MG63 (cell line): ENCODE results near the gene STMN1. TPM values are rescaled to one million over a fixed set of nuclear protein-coding genes. Genes with fewer than 3 reads are reported as not detected.
"Not testable (repeated sequence)": the region's sequence is repeated elsewhere in the genome, so short reads cannot be mapped to it uniquely, and the experiment has no call there.

Experiments used
- DNase-seq: peaks from one replicate; pipeline ENCODE4 v3.0.0-alpha.2; 2020
- H3K27me3 ChIP-seq: fragments of 250-450 bp; sonication (Bioruptor Pico); 2 replicates; pipeline ENCODE4 v1.5.1; 2020; ENCODE audit warnings: mild to moderate bottlenecking, moderate library complexity
- H3K36me3 ChIP-seq: fragments of 250-450 bp; sonication (Bioruptor Pico); 2 replicates; pipeline ENCODE4 v1.5.1; 2020; ENCODE audit warnings: mild to moderate bottlenecking, moderate library complexity
- H3K4me3 ChIP-seq: fragments of 250-450 bp; sonication (Bioruptor Pico); 2 replicates; pipeline ENCODE4 v1.5.1; 2020; ENCODE audit warnings: mild to moderate bottlenecking, moderate library complexity
- H3K9me3 ChIP-seq: fragments of 250-450 bp; sonication (Bioruptor Pico); 2 replicates; pipeline ENCODE4 v1.5.1; 2020; ENCODE audit warnings: mild to moderate bottlenecking, moderate library complexity
- total RNA-seq: library from RNA; depleted of rRNA; stranded (reverse); fragments of >200 nt; shearing (Covaris generic); gene quantifications from 2 replicates; pipeline ENCODE4 v1.2.3, GENCODE V29; 2014; ENCODE audit warnings: low replicate concordance; rRNA removed

Gene STMN1
- 85.4 and 116 TPM in 2 replicates for total RNA-seq

DNA sequence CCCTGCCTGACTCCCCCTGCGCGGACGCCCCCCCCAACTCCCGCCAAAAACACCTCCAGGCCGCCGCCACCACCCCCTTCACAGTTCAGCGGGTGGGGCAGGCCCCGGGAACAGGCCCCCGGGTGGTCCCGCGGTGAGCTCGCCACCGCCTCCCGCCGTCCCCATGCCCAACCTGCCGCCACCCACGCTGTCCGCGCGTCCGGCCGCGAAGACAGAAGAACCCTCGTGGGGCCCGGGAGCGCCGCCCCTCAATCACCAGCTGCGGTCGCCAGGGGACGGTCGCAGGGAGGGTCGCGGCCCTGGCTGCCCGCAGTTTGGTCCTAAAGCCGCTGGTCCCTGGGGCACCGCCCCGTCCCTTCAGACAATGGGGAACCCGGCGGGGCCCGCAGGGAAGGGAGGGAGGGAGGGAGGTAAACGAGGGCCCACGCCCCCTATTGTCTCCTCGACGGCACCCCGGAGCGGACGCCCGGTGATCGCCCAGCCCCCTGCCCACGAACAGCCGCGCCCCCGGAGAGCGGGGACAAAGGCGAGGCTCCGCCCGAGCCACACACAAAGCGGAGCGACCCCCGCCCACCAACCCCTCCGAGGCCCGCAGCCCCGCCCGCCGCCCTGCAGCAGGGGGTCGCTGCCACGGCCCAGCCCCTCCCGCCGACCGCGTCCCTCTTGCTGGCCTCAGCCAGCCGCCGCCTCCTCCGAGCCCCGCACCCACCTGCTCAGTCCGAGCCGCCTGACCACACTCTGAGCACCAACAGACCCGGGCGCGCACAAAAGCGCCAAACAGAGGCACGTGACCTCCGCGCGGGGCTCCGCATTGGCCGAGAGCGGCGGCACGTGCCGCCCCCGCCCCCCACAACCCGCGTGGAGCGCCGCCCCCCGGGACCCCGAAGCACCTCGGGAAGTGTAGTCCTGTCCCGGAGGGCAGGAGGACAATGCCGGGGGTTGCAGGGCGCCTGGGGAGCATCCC is at the start of gene STMN1:
STMN1 (minus strand) TSS at position 740 of the 964 bp plus-strand sequence. CDS start 1,743 bp downstream, outside the sequence.
- Histone ChIP-seq H3K27me3 (no peaks in the 10 kb centered on the region), H3K4me3 (peak within 1 kb of the TSS; percentile 99), H3K9me3 (no peaks in the 10 kb centered on the region), H3K36me3 (peaks cover 37% of the 10 kb centered on the region)
- DNase-seq, result peak; percentile 96

DNA sequence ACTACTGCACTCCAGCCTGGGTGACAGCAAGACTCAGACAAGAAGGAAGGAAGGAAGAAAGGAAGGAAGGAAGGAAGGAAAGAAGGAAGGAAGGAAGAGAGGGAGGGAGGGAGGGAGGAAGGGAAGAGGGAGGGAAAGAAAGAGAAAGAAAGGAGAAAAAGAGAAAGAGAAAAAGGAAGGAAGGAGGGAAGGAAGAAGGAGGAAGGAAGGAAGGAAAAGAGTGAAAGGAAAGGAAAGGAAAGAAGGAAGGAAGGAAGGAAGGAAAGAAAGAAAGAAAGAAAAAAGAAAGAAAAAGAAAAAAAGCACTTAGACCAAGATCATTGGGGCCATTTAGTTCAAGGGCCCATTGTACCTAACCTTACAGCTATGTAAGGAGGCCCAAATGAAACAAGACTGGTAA is 49.3 kb upstream of the STMN1 start:
- no peaks in the 10 kb centered on the region for H3K9me3 ChIP-seq
- DNase-seq, result no peak
- H3K27me3 ChIP-seq, result no peaks in the 10 kb centered on the region
- H3K36me3 ChIP-seq, result no peaks in the 10 kb centered on the region; the same call in 1 of the 2 replicates
- no peak overlapping the region for H3K4me3 ChIP-seq

GRCh38 chr1:25954282-25954938 is 48.2 kb upstream of the STMN1 start:
- Histone ChIP-seq H3K4me3 (no peak overlapping the region), H3K27me3 (no peaks in the 10 kb centered on the region), H3K9me3 (no peaks in the 10 kb centered on the region), H3K36me3 (no peaks in the 10 kb centered on the region)
- DNase-seq, result peak; percentile 18

DNA sequence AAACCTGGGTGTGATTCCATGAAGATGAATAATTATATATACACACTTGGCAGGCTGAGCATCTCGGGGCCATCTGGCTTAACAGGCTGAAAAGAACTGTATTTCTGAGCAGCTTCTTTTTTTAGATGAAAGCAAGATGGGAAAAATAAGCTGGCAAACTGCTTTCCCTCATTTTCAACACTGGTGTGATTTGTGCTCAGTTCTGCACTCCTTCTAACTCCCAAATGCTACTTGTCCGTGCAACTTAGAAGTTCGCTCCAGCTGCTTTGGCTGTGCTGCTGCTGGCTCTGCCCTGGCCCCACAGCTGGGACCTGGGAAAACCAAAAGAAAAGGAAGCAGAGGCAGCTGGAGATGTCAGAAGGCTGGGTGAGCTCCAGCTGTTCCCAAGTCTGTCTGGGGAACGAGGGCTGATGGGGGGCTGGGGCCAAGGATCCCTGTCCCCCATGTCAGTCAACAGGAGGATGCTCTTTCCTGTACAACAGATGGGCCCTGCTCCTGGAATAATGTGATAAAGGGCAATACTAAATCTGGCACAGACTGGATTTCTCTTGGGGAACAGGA is 46.7 kb upstream of the STMN1 start:
- DNase-seq, result peak; percentile 61
- Histone ChIP-seq H3K4me3 (no peak overlapping the region), H3K36me3 (no peaks in the 10 kb centered on the region), H3K9me3 (no peaks in the 10 kb centered on the region), H3K27me3 (no peaks in the 10 kb centered on the region)

DNA sequence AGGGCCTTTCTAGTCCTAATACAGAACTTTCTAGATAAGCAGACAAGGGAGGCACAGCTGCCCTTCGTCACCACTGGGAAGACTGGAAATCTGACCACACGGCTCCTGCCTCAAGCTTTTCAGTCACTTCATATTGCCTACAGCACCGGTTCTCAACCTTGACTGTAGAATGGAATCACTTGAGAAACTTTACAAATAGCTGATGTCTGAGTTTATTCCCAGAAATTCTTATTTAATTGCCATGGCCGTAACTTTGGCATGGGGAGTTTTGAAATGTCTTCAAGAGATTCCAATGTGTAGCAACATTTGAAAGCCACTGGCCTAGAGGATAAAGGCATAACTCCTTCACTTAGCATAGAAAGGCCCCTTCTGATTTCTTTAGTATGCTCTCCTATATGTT is 42.4 kb upstream of the STMN1 start:
- no peak for DNase-seq

GRCh38 chr1:25947027-25947426 is 40.8 kb upstream of the STMN1 start:
- DNase-seq, result no peak
- Histone ChIP-seq H3K4me3 (no peak overlapping the region), H3K9me3 (no peaks in the 10 kb centered on the region), H3K36me3 (no peaks in the 10 kb centered on the region), H3K27me3 (no peaks in the 10 kb centered on the region)

More for the DNA sequence above, 42.4 kb upstream of the STMN1 start:
- Histone ChIP-seq H3K9me3 (no peaks in the 10 kb centered on the region), H3K27me3 (no peaks in the 10 kb centered on the region), H3K4me3 (no peak overlapping the region), H3K36me3 (no peaks in the 10 kb centered on the region)

- H3K27me3 ChIP-seq, result no peaks in the 10 kb centered on the region
- H3K9me3 ChIP-seq, result no peaks in the 10 kb centered on the region
- no peak for DNase-seq
- no peaks in the 10 kb centered on the region for H3K36me3 ChIP-seq
- no peak overlapping the region for H3K4me3 ChIP-seq
Measured at GRCh38 chr1:25945761-25946160, 39.5 kb upstream of the STMN1 start.

DNA sequence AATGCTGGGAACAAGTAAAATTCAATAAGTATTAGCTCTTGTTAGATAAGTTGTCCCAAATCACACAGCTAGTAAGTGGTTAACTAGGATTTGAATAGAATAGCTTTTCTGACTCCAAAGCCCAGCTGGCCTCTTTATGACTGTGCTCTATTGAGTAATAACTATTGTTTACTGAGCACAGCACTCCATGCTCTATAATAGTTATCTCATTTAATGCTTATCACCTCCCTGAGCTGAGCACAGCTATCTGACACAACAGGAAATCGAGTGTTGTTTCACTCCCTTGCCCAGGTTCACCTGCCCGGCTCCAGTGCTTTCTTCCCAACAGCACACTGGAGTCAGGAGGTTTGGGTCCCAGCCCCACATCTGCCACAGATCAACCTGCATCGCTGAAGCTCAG is 38.8 kb upstream of the STMN1 start:
- H3K36me3 ChIP-seq, result no peaks in the 10 kb centered on the region
- H3K27me3 ChIP-seq, result no peaks in the 10 kb centered on the region
- no peak overlapping the region for H3K4me3 ChIP-seq
- H3K9me3 ChIP-seq, result no peaks in the 10 kb centered on the region
- no peak for DNase-seq

GRCh38 chr1:25943511-25943910 is 37.3 kb upstream of the STMN1 start:
- not testable (repeated sequence) for H3K4me3 ChIP-seq, H3K27me3 ChIP-seq, H3K9me3 ChIP-seq, DNase-seq, H3K36me3 ChIP-seq

- Histone ChIP-seq H3K4me3 (no peak overlapping the region), H3K27me3 (no peaks in the 10 kb centered on the region), H3K36me3 (no peaks in the 10 kb centered on the region), H3K9me3 (no peaks in the 10 kb centered on the region)
- DNase-seq, result peak; percentile 45
Measured at GRCh38 chr1:25936947-25937346, 30.7 kb upstream of the STMN1 start.

DNA sequence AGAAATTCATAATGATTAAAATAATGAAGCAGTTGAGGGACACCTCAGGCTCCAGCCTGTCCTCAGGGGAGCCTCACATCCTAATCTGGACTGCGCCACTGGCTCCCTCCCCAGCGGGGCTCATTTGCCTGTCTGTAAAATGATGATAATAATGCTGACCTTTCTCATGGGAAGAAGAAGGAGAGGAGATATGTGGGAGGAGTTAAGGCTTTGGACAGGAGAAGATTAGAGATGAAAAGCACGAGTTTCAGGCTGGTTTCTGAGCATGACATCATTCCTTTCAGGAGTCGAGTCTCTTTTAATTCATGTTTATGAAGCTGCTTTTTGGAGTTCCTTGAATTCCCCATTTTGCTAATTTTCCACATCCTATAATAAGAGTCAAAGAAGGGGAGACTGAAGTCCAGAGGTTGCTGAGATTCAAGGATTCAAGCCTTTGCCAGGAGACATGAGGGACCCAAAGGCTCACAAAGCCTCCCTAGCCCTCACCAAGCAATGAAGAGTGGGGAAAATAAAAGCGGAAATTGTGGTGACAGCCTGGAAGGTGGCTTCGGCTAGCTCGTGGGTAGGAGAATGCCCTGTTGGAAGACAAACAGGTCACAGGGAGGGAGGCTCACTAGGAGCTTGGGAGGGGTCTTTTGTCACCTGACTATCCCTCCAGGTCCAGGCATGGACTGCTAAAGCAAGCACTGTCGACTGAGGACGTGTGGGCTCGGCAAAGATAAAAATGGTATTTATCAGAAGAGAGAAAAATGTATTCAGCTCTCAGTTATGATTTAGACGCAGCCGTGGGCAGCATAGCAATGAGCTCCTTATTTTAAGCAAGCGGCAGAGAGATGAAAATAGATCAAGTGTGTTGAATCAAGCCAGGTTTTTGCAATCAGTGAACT is 27.5 kb upstream of the STMN1 start:
- Histone ChIP-seq H3K36me3 (no peaks in the 10 kb centered on the region), H3K9me3 (no peaks in the 10 kb centered on the region), H3K27me3 (no peaks in the 10 kb centered on the region), H3K4me3 (no peak overlapping the region)
- no peak for DNase-seq

DNA sequence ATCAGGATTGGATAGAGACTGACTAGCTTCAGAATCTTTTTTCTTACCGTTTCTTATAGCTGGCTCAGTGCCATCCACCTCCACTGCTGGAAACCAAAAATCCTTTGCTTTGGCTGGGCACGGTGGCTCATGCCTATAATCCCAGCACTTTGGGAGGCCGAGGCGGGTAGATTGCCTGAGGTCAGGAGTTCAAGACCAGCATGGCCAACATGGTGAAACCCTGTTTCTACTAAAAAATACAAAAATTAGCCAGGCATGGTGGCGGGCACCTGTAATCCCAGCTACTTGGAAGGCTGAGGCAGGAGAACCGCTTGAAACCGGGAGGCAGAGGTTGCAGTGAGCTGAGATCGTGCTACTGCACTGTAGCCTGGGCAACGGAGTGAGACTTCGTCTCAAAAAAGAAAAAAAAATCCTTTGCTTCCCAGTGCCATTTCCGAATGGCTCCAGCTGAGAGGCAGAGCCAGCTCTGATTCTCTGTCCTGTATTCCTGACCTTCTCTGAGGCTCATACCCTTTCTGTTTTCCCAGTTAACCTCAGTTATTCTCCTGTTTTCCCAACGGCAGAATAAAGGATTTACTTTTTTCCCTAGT is 26.7 kb upstream of the STMN1 start:
- H3K27me3 ChIP-seq, H3K36me3 ChIP-seq, H3K4me3 ChIP-seq, H3K9me3 ChIP-seq, DNase-seq: not testable (repeated sequence)

- no peak for DNase-seq
- no peaks in the 10 kb centered on the region for H3K36me3 ChIP-seq
- H3K27me3 ChIP-seq, result no peaks in the 10 kb centered on the region
- no peaks in the 10 kb centered on the region for H3K9me3 ChIP-seq
- H3K4me3 ChIP-seq, result no peak overlapping the region
Measured at GRCh38 chr1:25932321-25932720, 26.1 kb upstream of the STMN1 start.

DNA sequence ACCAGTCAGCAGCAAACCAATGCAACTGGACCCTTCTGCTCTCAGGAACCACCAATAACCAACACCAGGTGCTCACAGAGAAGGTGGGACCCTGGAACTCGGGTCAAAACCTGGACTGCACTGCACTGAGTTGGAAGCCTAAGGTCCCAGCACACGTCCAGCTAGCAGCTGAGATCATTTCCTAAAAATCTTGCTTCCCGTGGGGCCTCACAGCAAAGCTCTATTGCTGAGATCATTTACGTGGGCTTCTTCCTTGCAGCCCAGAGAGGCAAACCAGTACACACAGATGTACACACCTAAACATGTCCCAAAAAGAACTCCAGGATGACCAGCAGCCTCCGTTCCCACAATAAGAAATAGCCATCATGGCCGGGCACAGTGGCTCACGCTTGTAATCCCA is 22.8 kb upstream of the STMN1 start:
- H3K36me3 ChIP-seq, result no peaks in the 10 kb centered on the region
- H3K9me3 ChIP-seq, result no peaks in the 10 kb centered on the region
- H3K4me3 ChIP-seq, result no peak overlapping the region
- DNase-seq, result no peak
- no peaks in the 10 kb centered on the region for H3K27me3 ChIP-seq

- DNase-seq, result no peak
- Histone ChIP-seq H3K4me3 (no peak overlapping the region), H3K36me3 (no peaks in the 10 kb centered on the region)
Measured at GRCh38 chr1:25927521-25928265, 21.5 kb upstream of the STMN1 start.

More at GRCh38 chr1:25927521-25928265, 21.5 kb upstream of the STMN1 start:
- no peaks in the 10 kb centered on the region for H3K9me3 ChIP-seq
- no peaks in the 10 kb centered on the region for H3K27me3 ChIP-seq
